Astrocyte of the hippocampus (primary cell): ENCODE results near the gene SCAP.
"Not testable (repeated sequence)": the region's sequence is repeated elsewhere in the genome, so short reads cannot be mapped to it uniquely, and the experiment has no call there.

Experiments
- DNase-seq: peaks from one replicate; pipeline ENCODE4 v3.0.0; 2011; ENCODE audit warnings: low read depth, low spot score

The SCAP gene

DNA sequence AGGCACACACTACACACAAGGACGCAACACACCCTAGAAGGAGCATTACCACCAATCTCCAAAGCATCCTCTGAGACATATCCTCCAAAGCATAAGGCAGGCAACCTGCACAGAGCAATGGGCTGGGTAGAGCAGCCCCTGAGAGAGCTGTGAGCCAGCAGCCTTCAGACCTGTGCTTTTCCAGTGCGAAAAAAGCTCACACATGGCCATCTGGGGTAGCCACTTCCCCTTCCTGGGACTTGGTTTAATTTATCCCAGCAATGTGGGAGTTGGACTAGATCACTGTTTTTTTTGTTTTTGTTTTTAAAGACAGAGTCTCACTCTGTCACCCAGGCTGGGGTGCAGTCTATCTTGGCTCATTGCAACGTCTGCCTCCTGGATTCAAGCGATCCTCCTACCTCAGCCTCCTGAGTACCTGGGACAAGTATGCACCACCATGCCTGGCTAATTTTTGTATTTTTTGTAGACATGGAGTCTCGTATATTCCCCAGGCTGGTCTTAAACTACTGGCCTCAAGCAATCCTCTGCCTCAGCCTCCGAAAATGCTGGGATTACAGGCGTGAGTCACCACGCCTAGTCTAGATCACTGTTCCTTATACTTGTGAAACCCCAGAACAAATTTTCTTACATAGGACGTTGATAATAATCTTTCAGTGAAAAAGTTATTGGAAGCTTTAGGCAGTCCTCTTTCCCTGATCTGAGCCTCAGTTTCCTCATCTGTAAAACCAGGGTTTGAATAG lies 76.0 kb downstream of the SCAP start:
- DNase-seq: no peak

GRCh38 chr3:47399016-47399415 lies 76.7 kb downstream of the SCAP start:
- DNase-seq: no peak

GRCh38 chr3:47398228-47398627 lies 77.5 kb downstream of the SCAP start:
- DNase-seq: no peak

DNA sequence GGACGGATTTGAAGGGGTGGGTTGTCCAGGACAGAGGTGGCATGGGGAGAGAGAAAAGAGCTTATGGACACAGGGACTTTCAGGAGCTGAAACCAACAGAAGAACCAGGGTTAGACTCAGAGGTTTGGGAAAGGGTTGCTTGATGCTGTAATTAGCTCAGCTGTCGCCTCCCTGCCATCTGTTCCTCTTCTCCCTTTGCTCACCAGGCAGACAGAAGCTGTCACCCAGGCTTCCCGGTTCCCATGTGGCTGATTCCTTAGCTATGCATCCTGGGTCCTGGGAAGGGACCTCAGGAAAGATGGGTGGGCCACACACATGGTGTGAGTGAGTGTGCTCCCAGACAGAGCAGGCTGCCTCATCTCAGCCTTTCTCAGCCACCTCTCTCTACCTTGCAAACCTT lies 80.9 kb downstream of the SCAP start:
- DNase-seq: no peak

GRCh38 chr3:47394140-47394870 lies 81.4 kb downstream of the SCAP start:
- DNase-seq: peak; percentile 29

DNA sequence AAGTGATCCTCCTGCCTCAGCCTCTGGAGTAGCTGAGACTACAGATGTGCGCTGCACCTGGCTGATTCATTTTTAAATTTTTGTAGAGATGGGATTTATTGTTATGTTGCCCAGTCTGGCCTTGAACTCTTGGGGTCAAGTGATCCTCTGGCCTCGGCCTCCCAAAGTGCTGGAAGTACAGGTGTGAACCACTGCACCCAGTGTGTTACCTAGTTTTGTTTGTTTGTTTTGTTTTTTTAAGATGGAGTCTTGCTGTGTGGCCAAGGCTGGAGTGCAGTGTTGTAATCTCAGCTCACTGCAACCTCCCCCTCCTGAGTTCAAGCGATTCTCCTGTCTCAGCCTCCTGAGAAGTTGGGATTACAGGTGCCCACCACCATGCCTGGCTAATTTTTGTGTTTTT lies 82.8 kb downstream of the SCAP start:
- no peak for DNase-seq

- DNase-seq: no peak
These were observed 89.9 kb downstream of the SCAP start for GRCh38 chr3:47385796-47386195.

GRCh38 chr3:47385007-47385406 lies 90.7 kb downstream of the SCAP start:
- DNase-seq: peak; percentile 37

- no peak for DNase-seq
These were observed 91.3 kb downstream of the SCAP start for GRCh38 chr3:47384425-47384824.

GRCh38 chr3:47381317-47382157 lies 94.2 kb downstream of the SCAP start:
- DNase-seq: peak; percentile 93

GRCh38 chr3:47380601-47381316 lies 95.0 kb downstream of the SCAP start, which contains the start of gene PTPN23:
Gene PTPN23, plus strand, starts transcription at chr3:47381021. Its CDS starts 76 bp downstream, at chr3:47381097.
- peak; percentile 100 for DNase-seq

GRCh38 chr3:47380026-47380600 lies 95.6 kb downstream of the SCAP start:
- DNase-seq: no peak

GRCh38 chr3:47379411-47379899 lies 96.3 kb downstream of the SCAP start:
- no peak for DNase-seq

DNA sequence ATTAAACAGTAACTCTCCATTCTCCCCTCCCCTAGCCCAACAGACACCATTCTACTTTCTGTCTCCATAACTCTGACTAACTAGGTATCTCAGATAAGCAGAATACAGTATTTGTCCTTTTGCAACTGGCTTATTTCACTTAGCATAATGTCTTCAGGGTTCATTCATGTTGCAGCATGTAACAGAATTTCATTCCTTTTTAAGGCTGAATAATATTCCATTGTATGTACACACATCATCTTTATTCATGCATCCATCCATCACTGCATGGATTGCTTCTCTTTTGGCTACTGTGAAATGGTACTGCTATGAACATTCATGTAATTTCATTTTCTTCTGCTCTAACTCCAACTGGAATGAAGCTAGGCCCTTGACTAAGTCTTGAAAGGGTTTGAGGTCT lies 96.9 kb downstream of the SCAP start:
- no peak for DNase-seq

- DNase-seq: no peak
These were observed 98.6 kb downstream of the SCAP start for GRCh38 chr3:47377186-47377585.

DNA sequence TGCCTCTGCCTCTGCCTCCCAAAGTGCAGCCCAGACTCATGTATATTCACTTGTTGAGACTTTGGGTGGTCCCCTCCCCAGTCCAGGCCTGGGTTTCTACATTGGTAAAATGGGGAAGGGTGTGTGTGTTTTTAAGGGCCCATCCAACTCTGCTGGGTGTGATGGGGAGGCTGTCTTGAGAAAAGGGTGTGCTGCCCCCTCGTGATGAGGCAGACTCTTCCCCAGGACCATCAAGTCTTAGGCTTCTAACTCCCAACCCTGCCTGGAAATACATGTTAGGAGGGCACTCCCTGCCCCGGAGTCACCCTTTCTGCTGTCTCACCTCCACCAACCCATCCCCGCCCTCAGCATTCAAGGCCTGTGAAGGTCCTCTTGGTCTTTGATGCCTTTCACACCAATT lies 99.3 kb downstream of the SCAP start:
- DNase-seq: no peak

GRCh38 chr3:47374587-47374986 lies 101.2 kb downstream of the SCAP start:
- no peak for DNase-seq

GRCh38 chr3:47370887-47371697 lies 104.6 kb downstream of the SCAP start:
- peak; percentile 21 for DNase-seq

- DNase-seq: not testable (repeated sequence)
These were observed 105.7 kb downstream of the SCAP start for GRCh38 chr3:47370020-47370419.

DNA sequence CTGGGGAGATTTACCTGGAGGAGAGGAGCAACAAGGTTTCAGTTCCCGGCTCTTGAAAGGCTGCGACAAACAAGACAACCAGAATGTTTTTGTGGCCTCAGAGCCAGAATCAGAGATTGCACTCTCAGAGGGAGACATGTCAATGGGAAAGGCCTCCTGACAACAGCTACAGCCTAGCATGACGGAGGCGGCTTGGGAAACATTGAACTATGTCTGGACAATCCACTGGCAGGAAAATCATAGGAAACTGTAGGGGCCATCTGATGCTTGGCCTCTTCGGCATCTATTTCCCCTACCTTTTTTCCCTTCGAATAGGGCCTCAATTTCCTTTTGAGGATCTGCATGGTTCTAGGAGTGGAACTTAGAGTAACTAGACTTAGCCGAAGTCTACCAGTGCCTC lies 108.1 kb downstream of the SCAP start:
- DNase-seq: no peak
